Tibial nerve (tissue), 4 donors: Measurements from ENCODE around the gene TMEM123. TPM values are rescaled to one million over a fixed set of nuclear protein-coding genes. Genes with fewer than 3 reads are reported as not detected.

Source experiments
- DNase-seq, 2 donors: peaks; one replicate each; pipeline ENCODE4 v3.0.0-alpha.2; 2019; ENCODE audit warnings: low spot score in 2 of 2
- H3K27ac ChIP-seq, 4 donors: fragments of 200-600 bp; sonication (generic) in 3 of 4; one replicate each; pipeline ENCODE4 v1.5.1; 2017 to 2019; ENCODE audit warnings: mild to moderate bottlenecking in 1 of 4
- H3K27me3 ChIP-seq, 2 donors: fragments of 200-600 bp; sonication (generic) in 1 of 2; one replicate each; pipeline versions ENCODE4 v1.5.1 to v1.6.0; 2017 to 2019
- H3K36me3 ChIP-seq, 3 donors: fragments of 200-600 bp; sonication (generic); one replicate each; pipeline ENCODE4 v1.5.1; 2018 to 2019
- H3K4me1 ChIP-seq, 4 donors: fragments of 200-600 bp; sonication (generic) in 3 of 4; one replicate each; pipeline ENCODE4 v1.5.1; 2017 to 2019
- H3K4me3 ChIP-seq, 4 donors: fragments of 200-600 bp; sonication (generic) in 3 of 4; one replicate each; pipeline ENCODE4 v1.5.1; 2017 to 2019; ENCODE audit warnings: mild to moderate bottlenecking in 1 of 4, moderate library complexity in 1 of 4
- H3K9me3 ChIP-seq, 4 donors: fragments of 200-600 bp; sonication (generic) in 3 of 4; one replicate each; pipeline ENCODE4 v1.5.1; 2017 to 2019
- EP300 ChIP-seq, 2 donors: sonication (generic); formaldehyde crosslinking; IDR thresholded peaks; one replicate each; pipeline ENCODE4 v1.6.1; 2017; ENCODE audit warnings: antibody characterized with exemption in 2 of 2, mild to moderate bottlenecking in 1 of 2
- POLR2A ChIP-seq, 2 donors: fragments of 450-650 bp; IDR thresholded peaks; one replicate each; pipeline ENCODE4 v1.6.1; 2017; ENCODE audit warnings: antibody characterized with exemption in 2 of 2, mild to moderate bottlenecking in 2 of 2, moderate library complexity in 2 of 2
- WGBS, 2 donors: methylation state at CpG; one replicate each; pipeline ENCODE4 v1.1.5; 2018; 5-methylcytosine and 5-hydroxymethylcytosine counted together
- total RNA-seq, 4 donors: library from RNA; depleted of rRNA; stranded (reverse); fragments of >200 nt; gene quantifications; one replicate each; pipeline ENCODE4 v1.1.0, GENCODE V29; 2016
- TF ChIP-seq, protein P1 (sequence below), 5 experiments: fragments of 200-600 bp in 3 of 5; fragments of 450-650 bp in 2 of 5; sonication (generic) in 3 of 5; IDR thresholded peaks; one replicate each; pipeline ENCODE4 v1.5.1; 2016 to 2019; ENCODE audit warnings: antibody characterized with exemption in 5 of 5, mild to moderate bottlenecking in 3 of 5, moderate library complexity in 2 of 5

TMEM123 gene
- total RNA-seq, 4 donors from 2014 or later = 145 to 196 (median 181) TPM

DNA sequence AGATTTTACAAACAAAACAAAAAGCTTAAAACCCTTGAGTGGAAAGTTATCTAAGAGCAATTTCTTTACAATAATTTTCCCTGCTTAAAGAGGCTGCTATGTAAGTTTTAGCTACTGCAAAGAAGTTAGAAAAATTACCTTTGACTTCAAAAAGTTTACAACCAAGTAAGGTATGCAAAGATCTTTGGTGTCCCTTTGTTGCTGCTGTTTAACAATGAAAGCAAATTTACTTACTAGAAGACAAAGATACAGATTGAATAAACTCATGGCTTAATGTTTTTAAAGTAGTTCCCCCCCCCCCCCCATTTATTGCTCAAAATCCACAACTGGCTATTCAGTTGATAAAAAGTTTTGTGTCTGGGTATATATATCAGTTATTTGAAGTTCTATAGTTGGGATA lies 26.0 kb downstream of the TMEM123 start:
- peaks cover 0 to 60% (median 29%) of the 10 kb centered on the region in 4 donors for H3K4me1 ChIP-seq
- no peak for DNase-seq
- TF ChIP-seq POLR2A (IDR thresholded peaks at IDR 0.05) (no peak), EP300 (IDR thresholded peaks at IDR 0.05) (no peak)
- TF ChIP-seq, protein P1, sequence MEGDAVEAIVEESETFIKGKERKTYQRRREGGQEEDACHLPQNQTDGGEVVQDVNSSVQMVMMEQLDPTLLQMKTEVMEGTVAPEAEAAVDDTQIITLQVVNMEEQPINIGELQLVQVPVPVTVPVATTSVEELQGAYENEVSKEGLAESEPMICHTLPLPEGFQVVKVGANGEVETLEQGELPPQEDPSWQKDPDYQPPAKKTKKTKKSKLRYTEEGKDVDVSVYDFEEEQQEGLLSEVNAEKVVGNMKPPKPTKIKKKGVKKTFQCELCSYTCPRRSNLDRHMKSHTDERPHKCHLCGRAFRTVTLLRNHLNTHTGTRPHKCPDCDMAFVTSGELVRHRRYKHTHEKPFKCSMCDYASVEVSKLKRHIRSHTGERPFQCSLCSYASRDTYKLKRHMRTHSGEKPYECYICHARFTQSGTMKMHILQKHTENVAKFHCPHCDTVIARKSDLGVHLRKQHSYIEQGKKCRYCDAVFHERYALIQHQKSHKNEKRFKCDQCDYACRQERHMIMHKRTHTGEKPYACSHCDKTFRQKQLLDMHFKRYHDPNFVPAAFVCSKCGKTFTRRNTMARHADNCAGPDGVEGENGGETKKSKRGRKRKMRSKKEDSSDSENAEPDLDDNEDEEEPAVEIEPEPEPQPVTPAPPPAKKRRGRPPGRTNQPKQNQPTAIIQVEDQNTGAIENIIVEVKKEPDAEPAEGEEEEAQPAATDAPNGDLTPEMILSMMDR (IDR thresholded peaks at IDR 0.05) = no peak
- H3K36me3 ChIP-seq = no peaks in the 10 kb centered on the region
- H3K4me3 ChIP-seq = no peak overlapping the region
- H3K27ac ChIP-seq = peak overlapping the region in 2 of 4 donors; percentile 74 to 83
- no peaks in the 10 kb centered on the region for H3K9me3 ChIP-seq
- H3K27me3 ChIP-seq = no peaks in the 10 kb centered on the region

DNA sequence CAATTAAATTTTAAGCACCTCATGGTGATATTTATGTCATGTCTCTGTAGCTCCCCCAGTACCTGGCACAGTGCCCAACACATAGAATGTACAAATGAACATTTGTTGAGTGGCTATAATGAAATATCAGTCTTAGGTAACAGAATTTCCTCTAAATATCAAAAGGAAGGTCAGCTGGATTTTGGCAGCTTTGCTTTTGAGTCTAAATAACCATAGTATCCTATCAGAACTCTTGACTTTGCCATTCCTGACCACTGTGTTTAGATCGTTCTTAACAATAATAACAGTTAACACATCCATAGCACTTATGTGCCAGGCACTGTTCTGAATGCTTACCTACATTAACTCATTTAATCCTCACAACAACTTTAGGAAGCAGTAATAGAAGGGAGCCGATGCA lies 26.6 kb downstream of the TMEM123 start:
- peaks cover 0 to 65% (median 31%) of the 10 kb centered on the region in 4 donors for H3K4me1 ChIP-seq
- no peaks in the 10 kb centered on the region for H3K9me3 ChIP-seq
- TF ChIP-seq, protein P1 (IDR thresholded peaks at IDR 0.05) = no peak
- TF ChIP-seq POLR2A (IDR thresholded peaks at IDR 0.05) (no peak), EP300 (IDR thresholded peaks at IDR 0.05) (no peak)
- H3K27me3 ChIP-seq = no peaks in the 10 kb centered on the region
- WGBS, 2 donors = 45 to 63% methylated on average over 2 of the region's 2 CpGs
- DNase-seq = no peak
- H3K4me3 ChIP-seq = no peak overlapping the region
- no peaks in the 10 kb centered on the region for H3K36me3 ChIP-seq
- peak overlapping the region in 2 of 4 donors; percentile 74 to 83 for H3K27ac ChIP-seq

DNA sequence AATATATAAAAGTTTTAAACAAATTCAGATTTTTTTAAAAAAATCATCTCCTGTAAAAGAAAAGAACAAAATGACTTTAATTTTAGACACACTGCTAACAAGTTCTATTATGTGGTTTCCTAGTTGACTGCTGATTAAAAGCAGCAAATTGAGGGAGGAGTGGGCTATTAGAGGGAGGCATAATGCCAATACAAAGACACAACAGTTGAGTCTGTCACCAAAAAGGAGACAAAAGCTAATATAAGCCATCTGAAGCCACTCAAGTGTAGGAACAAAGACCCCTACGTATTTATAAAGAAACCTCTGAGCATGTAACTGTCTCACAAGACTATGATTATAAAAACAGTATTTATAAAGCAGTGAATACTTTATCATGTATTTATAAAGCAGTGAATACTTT lies 28.6 kb downstream of the TMEM123 start:
- H3K4me1 ChIP-seq = peaks cover 0 to 60% (median 23%) of the 10 kb centered on the region in 4 donors
- TF ChIP-seq EP300 (IDR thresholded peaks at IDR 0.05) (no peak), POLR2A (IDR thresholded peaks at IDR 0.05) (no peak)
- TF ChIP-seq, protein P1 (IDR thresholded peaks at IDR 0.05) = no peak
- H3K27me3 ChIP-seq = no peaks in the 10 kb centered on the region
- H3K9me3 ChIP-seq = no peaks in the 10 kb centered on the region
- WGBS, 2 donors = 62 to 67% methylated on average over 1 of the region's 1 CpG
- DNase-seq = no peak
- no peak overlapping the region for H3K4me3 ChIP-seq
- H3K36me3 ChIP-seq = no peaks in the 10 kb centered on the region
- H3K27ac ChIP-seq = peak overlapping the region in 2 of 4 donors; percentile 9 to 49

DNA sequence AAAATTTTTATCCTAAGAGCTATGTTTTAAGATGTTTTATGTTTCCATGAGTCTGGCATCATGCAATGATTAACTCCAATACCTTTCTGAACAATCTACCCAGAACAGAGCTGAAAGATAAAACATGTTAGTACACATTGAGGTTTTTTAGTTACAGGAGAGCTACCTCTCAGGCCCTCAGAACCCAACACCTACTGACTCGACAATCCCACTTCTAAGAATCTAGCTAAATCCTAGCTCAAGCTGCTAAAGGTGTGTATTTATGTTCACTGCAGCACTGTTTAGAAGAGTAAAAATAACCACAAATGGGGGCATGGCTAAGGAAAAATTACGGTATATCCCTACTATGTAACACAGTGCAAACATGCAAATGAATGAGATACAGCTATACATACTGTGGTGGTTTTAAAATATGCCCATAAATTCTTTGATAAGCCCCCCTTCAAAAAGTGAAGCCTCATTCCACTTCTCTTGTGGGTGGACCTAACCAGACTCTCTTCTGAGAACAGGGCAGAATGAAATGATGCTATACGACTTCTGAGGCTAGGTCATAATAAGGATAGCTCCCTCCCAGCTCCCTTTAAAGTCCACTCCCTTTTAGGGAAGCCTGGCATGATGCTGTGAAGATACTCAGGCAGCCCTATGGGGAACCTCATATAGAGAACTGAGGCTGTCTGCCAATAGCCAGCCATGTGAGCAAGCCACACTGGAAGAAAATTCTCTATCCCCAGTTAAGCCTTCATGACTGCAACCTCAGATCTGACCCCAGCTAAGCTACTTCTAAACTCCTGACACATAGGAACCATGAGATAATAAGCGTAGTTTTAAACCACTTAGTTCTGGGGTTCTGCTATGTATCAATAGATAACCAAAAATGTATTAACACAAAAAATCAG lies 29.5 kb downstream of the TMEM123 start:
- Histone ChIP-seq H3K36me3 (peaks cover 0 to 7% (median 0%) of the 10 kb centered on the region in 3 donors), H3K4me1 (peaks cover 0 to 55% (median 19%) of the 10 kb centered on the region in 4 donors), H3K9me3 (peaks cover 0 to under 1% (median 0%) of the 10 kb centered on the region in 4 donors), H3K4me3 (no peak overlapping the region), H3K27me3 (no peaks in the 10 kb centered on the region), H3K27ac (peak overlapping the region in 1 of 4 donors; percentile 40)
- TF ChIP-seq, protein P1 (IDR thresholded peaks at IDR 0.05) = no peak
- TF ChIP-seq EP300 (IDR thresholded peaks at IDR 0.05) (no peak), POLR2A (IDR thresholded peaks at IDR 0.05) (no peak)
- WGBS, 2 donors = 68 to 74% methylated on average over 4 of the region's 4 CpGs
- no peak for DNase-seq

DNA sequence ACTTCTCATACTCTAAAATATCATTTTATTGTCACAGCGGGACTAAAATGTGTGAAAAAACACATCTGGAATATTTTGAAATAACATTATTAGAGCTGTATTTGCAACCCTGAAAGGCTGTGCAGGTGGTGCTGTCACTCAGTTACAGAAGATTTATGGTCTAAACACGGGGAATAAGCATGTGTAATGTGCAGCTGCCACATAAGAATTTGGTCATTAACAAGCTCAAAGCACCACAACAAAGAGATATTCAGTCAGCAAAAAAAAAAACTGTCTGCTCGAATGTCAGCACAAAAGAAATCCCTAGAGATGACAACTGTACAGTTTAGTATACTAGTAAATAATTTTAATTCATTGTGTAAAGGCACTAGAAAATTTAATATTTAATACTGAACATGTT lies 31.3 kb downstream of the TMEM123 start:
- WGBS, 2 donors = 27 to 34% methylated on average over 3 of the region's 3 CpGs
- Histone ChIP-seq H3K27ac (peak overlapping the region in 1 of 4 donors; percentile 61), H3K27me3 (no peaks in the 10 kb centered on the region), H3K4me3 (no peak overlapping the region), H3K36me3 (peaks cover 0 to 7% (median 0%) of the 10 kb centered on the region in 3 donors), H3K9me3 (peaks cover 0 to 12% (median 5%) of the 10 kb centered on the region in 4 donors), H3K4me1 (peaks cover 0 to 55% (median 11%) of the 10 kb centered on the region in 4 donors)
- TF ChIP-seq POLR2A (IDR thresholded peaks at IDR 0.05) = no peak
- TF ChIP-seq, protein P1 (IDR thresholded peaks at IDR 0.05) = no peak
- no peak for TF ChIP-seq EP300 (IDR thresholded peaks at IDR 0.05)
- DNase-seq = no peak
